Caco-2 (cell line): Measurements from ENCODE around the gene TRNT1. TPM values are rescaled to one million over a fixed set of nuclear protein-coding genes. Genes with fewer than 3 reads are reported as not detected.

Experiments used
- Bru-seq: library from RNA; stranded (reverse); fragments of 400-500 nt; gene quantifications from one replicate; lab custom pipeline; 2021; lab: Mats Ljungman, UMichigan
- BruChase-seq, 2 experiments: library from RNA; stranded (reverse); fragments of 400-500 nt; gene quantifications; one replicate each; lab custom pipeline; 2021; lab: Mats Ljungman, UMichigan
- BruUV-seq: library from RNA; stranded (reverse); fragments of 400-500 nt; replicated peaks from 2 replicates; lab custom pipeline; 2021; lab: Mats Ljungman, UMichigan
- CTCF ChIA-PET: fragments of 300-600 bp; sonication (Branson Sonifier 250); formaldehyde crosslinking; loops from one replicate; lab custom pipeline; 2022; ENCODE audit warnings: antibody characterized with exemption; lab: Charles Lee
- POLR2A ChIA-PET: fragments of 300-600 bp; sonication (Branson Sonifier 250); formaldehyde crosslinking; loops from one replicate; lab custom pipeline; 2022; ENCODE audit warnings: antibody characterized with exemption; lab: Charles Lee
- DNase-seq, 2 experiments: peaks; one replicate each; pipeline versions ENCODE4 v3.0.0 to v3.0.0-alpha.2; 2020 to 2022
- H3K27me3 ChIP-seq: replicated peaks from 2 replicates; pipeline ENCODE4 v1.6.0; 2011; ENCODE audit warnings: low read length; ENCODE audit not compliant: control insufficient read depth, insufficient read depth
- H3K36me3 ChIP-seq: 2 replicates; pipeline ENCODE4 v1.5.1; 2011; ENCODE audit warnings: low read length; ENCODE audit not compliant: control insufficient read depth, insufficient read depth
- H3K4me1 ChIP-seq: fragments of 250-450 bp; sonication (Bioruptor Pico); 2 replicates; pipeline ENCODE4 v1.5.1; 2020; ENCODE audit warnings: mild to moderate bottlenecking
- H3K4me3 ChIP-seq: 2 replicates; pipeline ENCODE4 v1.5.1; 2011; ENCODE audit warnings: low read depth, mild to moderate bottlenecking, control low read depth, low read length
- H3K9me3 ChIP-seq: fragments of 250-450 bp; sonication (Bioruptor Pico); 2 replicates; pipeline ENCODE4 v1.5.1; 2020; ENCODE audit warnings: mild to moderate bottlenecking, moderate library complexity
- H3K27ac Mint-ChIP-seq: one replicate; pipeline ENCODE4 v1.8.0; 2022; ENCODE audit warnings: mixed read lengths; ENCODE audit not compliant: unreplicated experiment
- H3K27me3 Mint-ChIP-seq: one replicate; pipeline ENCODE4 v1.8.0; 2022; ENCODE audit warnings: mixed read lengths; ENCODE audit not compliant: insufficient read depth, unreplicated experiment
- H3K36me3 Mint-ChIP-seq: one replicate; pipeline ENCODE4 v1.8.0; 2022; ENCODE audit warnings: mild to moderate bottlenecking, mixed read lengths; ENCODE audit not compliant: insufficient read depth, unreplicated experiment
- H3K4me1 Mint-ChIP-seq: one replicate; pipeline ENCODE4 v1.8.0; 2022; ENCODE audit warnings: low read depth, mixed read lengths; ENCODE audit not compliant: unreplicated experiment
- H3K4me3 Mint-ChIP-seq: one replicate; pipeline ENCODE4 v1.8.0; 2022; ENCODE audit warnings: mild to moderate bottlenecking, moderate library complexity, mixed read lengths; ENCODE audit not compliant: unreplicated experiment
- H3K9me3 Mint-ChIP-seq: one replicate; pipeline ENCODE4 v1.8.0; 2022; ENCODE audit warnings: mixed read lengths; ENCODE audit not compliant: unreplicated experiment
- intact Hi-C: fragments of 100-400 bp; cut with micrococcal nuclease; formaldehyde crosslinking; loops from one replicate; pipeline ENCODE4 v1.10.0; 2022; ENCODE audit not compliant: unreplicated experiment
- long read RNA-seq: library from polyadenylated mRNA; stranded (forward); transcript quantifications from one replicate; pipeline ENCODE4 v2.0.0, GENCODE V29; 2022
- total RNA-seq: library from RNA; stranded (reverse); gene quantifications from 2 replicates; pipeline ENCODE4 v1.2.3, GENCODE V29; 2022
- TF ChIP-seq, protein P1 (sequence below), 2 experiments: fragments of 200-600 bp in 1 of 2; IDR thresholded peaks; 1 replicate in 1 of 2; 2 replicates in 1 of 2; pipeline versions ENCODE4 v1.5.1 to v1.8.0; 2011 to 2022; ENCODE audit warnings: antibody characterized with exemption in 1 of 2, control low read depth in 1 of 2, inconsistent platforms in 1 of 2, low read depth in 1 of 2, low read length in 1 of 2, mild to moderate bottlenecking in 1 of 2, moderate library complexity in 1 of 2; ENCODE audit not compliant: insufficient read depth in 1 of 2, severe bottlenecking in 1 of 2, unreplicated experiment in 1 of 2

TRNT1 gene
- 40.1 and 43.6 TPM in 2 replicates for total RNA-seq
- percentile 94 among the genes with signal in this experiment for Bru-seq, nascent RNA
- BruChase-seq, experiment 1, labeled RNA remaining after a 2-hour chase = percentile 86 among the genes with signal in this experiment
- percentile 82 among the genes with signal in this experiment for BruChase-seq, experiment 2, labeled RNA remaining after a 6-hour chase
- long read RNA-seq, transcript TRNT1-203 (3 exons, 976 nt) = minor isoform, 9 of 159 reads
- long read RNA-seq, transcript TRNT1-201 (8 exons, 2,276 nt) = major isoform, 94 of 159 reads
- long read RNA-seq, partial matches to known transcripts = 14 of 159 reads
- long read RNA-seq, other reads (novel, unspliced or antisense) = 37 of 159 reads

- Mint-ChIP-seq H3K36me3 (peaks cover 47% of the 10 kb centered on the region), H3K27ac (peak within 1 kb of the TSS; percentile 98), H3K9me3 (no peaks in the 10 kb centered on the region), H3K4me3 (peak within 1 kb of the TSS; percentile 99), H3K4me1 (peaks cover 11% of the 10 kb centered on the region), H3K27me3 (no peaks in the 10 kb centered on the region)
- no peaks in the 10 kb centered on the region for H3K4me1 ChIP-seq
- POLR2A ChIA-PET = no interaction called here
- 0 out of 2 replicates have a peak, but pooled peaks cover 2% of the 10 kb centered on the region for H3K36me3 ChIP-seq
- peak; percentile 94 to 96 for DNase-seq
- no peaks in the 10 kb centered on the region for H3K27me3 ChIP-seq
- no TSS peak for BruUV-seq
- TF ChIP-seq, protein P1, sequence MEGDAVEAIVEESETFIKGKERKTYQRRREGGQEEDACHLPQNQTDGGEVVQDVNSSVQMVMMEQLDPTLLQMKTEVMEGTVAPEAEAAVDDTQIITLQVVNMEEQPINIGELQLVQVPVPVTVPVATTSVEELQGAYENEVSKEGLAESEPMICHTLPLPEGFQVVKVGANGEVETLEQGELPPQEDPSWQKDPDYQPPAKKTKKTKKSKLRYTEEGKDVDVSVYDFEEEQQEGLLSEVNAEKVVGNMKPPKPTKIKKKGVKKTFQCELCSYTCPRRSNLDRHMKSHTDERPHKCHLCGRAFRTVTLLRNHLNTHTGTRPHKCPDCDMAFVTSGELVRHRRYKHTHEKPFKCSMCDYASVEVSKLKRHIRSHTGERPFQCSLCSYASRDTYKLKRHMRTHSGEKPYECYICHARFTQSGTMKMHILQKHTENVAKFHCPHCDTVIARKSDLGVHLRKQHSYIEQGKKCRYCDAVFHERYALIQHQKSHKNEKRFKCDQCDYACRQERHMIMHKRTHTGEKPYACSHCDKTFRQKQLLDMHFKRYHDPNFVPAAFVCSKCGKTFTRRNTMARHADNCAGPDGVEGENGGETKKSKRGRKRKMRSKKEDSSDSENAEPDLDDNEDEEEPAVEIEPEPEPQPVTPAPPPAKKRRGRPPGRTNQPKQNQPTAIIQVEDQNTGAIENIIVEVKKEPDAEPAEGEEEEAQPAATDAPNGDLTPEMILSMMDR (IDR thresholded peaks at IDR 0.05; ENCODE audit: insufficient read depth in 1 of 2, low read depth in 1 of 2, low read length in 1 of 2, severe bottlenecking in 1 of 2, unreplicated experiment in 1 of 2) = no peak
- intact Hi-C loops = loop anchor here (2.0 to 10.0 kb wide), 3 partner anchors 72 to 162 kb away; no protein-coding TSS in a partner anchor
- H3K9me3 ChIP-seq = no peaks in the 10 kb centered on the region
- peak within 1 kb of the TSS; percentile 93 for H3K4me3 ChIP-seq
- CTCF ChIA-PET = no interaction called here
Measured at GRCh38 chr3:3126477-3127431, at the start of gene TRNT1. Gene TRNT1, plus strand, starts transcription at chr3:3126940. Its CDS starts 2,101 bp downstream, at chr3:3129041.

GRCh38 chr3:3080309-3080708, 46.4 kb upstream of the TRNT1 start:
- no peak overlapping the region for H3K4me3 Mint-ChIP-seq
- BruUV-seq = no TSS peak
- no peaks in the 10 kb centered on the region for H3K36me3 Mint-ChIP-seq
- Histone ChIP-seq H3K4me3 (no peak overlapping the region), H3K9me3 (no peaks in the 10 kb centered on the region), H3K36me3 (no peaks in the 10 kb centered on the region), H3K4me1 (peaks cover 10% of the 10 kb centered on the region; the same call in 1 of the 2 replicates), H3K27me3 (no peaks in the 10 kb centered on the region)
- no peak overlapping the region for H3K27ac Mint-ChIP-seq
- H3K27me3 Mint-ChIP-seq = no peaks in the 10 kb centered on the region
- no peak for DNase-seq
- POLR2A ChIA-PET = interaction anchor here (0.5 kb wide), 1 partner anchor 189 kb away, joined by 6 read pairs; no protein-coding TSS in a partner anchor
- H3K4me1 Mint-ChIP-seq = no peaks in the 10 kb centered on the region
- TF ChIP-seq, protein P1 (IDR thresholded peaks at IDR 0.05; ENCODE audit: insufficient read depth in 1 of 2, low read depth in 1 of 2, low read length in 1 of 2, severe bottlenecking in 1 of 2, unreplicated experiment in 1 of 2) = no peak
- H3K9me3 Mint-ChIP-seq = no peaks in the 10 kb centered on the region
- intact Hi-C loops = no loop called here
- CTCF ChIA-PET = no interaction called here
